Putamen (tissue), 1 donor: ENCODE results near the gene RFX8.
A peak's percentile ranks its signal among the peaks of the same experiment; 100 is the strongest.
"Not testable (repeated sequence)": the region's sequence is repeated elsewhere in the genome, so short reads cannot be mapped to it uniquely, and the experiment has no call there.

Experiments
- DNase-seq: peaks from one replicate; pipeline ENCODE4 v3.0.0-alpha.2; 2016; ENCODE audit warnings: low spot score

Gene RFX8

DNA sequence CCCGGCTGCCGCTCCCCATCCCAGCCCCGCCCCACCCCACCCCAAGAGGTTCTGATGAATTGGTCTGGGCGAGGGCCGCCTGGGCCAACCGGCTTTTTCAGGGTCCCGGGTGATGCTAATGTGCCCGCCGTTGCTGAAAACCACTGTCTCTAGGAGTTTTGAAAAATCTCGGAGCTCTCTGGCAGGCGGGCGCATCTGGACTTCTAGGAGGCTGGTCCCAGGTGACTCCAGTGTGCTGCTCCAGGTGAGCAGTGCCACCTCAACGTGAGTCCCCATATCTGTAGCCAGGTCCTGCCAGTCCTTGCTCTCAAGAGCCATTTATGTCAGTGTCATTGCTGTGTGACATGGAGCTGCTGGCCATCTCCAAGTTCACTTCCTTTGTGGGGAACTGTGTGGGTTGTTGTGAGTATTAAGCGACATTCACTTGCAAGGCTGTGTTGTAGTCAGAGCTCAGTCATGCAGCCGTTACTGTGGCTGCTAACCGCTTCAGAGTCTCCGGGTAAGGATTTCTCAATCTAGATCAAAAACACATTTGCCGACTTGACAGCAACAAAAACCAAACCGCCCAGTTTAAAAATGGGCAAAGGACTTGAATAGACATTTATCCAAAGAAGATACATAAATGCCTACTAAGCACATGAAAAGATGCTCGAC is at the start of gene RFX8:
RFX8 (minus strand) TSS at position 382 of the 654 bp plus-strand sequence. CDS start 8,264 bp downstream, outside the sequence.
- no peak for DNase-seq

DNA sequence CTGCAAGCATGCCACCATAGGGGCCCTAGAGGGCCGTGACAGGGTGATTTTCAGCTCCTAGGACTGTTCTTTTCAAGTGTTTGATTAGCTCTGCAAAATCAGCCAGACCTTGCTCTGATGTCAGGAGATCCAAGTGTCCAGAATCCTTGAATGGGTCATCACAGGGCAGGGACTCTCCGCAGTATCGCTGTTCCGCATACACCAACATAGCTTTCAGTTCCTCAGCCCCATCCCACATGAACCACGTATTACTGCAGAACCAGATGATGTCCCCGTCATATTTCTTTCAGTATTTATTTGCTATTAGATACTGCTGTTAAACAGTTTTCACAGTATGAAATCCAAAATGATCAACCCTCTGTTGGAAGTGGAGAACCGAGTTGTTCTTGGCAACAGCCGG is 46.6 kb upstream of the RFX8 start:
- no peak for DNase-seq

DNA sequence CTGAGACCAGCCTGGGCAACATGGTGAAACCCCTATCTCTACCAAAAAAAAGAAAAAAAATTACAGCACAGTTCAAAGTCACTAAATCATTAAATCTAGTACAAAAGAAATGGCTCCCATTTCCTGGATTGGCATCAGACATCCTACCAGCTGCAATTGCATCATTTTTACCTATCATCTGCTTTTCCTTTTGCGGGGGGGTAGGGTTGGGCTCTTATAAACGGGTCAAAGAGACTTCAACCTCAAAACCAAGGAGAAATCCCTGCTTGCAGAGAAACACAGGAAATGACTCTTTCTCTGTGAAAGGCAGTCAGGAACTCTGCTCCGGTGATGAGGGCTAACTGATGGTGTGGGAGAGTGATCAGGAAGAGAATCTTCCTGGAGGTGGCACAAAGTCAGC is 45.3 kb upstream of the RFX8 start:
- no peak for DNase-seq

DNA sequence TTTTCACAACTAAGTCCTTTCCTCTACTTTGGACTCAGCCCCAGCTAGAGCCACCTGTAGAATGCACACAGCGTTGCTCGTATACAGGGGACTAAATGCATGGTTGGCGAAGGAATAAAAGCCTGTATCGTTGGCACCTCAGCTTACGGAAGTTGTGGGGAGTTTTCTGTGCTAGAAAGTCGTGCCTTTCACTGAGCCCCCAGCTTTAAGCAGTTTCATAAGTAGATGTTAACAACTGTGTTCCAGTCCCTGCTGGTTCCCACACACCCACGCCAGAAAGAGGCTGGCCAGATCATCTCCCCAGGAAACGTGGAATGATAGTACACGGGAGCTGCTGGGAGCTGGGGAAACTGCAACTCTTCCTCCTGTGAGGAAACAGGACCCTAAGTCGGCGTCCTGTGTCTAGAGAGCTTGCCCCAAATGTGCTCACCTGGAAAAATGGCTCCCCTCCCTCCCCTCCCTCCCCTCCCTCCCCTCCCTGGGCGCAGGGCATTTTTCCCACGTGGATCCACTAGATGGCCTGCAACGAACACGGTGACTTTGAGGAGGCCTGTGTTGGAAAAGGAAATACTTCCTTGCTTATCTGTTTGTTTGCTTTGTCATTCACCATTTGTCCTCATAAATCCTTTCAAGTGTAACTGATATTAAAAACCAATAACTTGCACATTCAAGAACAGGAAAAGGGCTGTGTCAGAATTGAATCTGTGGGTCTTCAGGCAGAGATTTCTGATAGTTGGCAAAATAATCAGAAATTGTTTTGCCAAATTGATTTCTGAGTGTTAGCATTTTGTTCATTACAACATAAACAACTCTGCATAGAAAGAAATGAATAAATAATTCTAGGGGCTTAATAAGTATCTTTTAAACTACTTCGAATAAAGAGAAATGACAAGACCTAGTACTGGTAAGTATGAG is 43.9 kb upstream of the RFX8 start:
- peak; percentile 54 for DNase-seq

DNA sequence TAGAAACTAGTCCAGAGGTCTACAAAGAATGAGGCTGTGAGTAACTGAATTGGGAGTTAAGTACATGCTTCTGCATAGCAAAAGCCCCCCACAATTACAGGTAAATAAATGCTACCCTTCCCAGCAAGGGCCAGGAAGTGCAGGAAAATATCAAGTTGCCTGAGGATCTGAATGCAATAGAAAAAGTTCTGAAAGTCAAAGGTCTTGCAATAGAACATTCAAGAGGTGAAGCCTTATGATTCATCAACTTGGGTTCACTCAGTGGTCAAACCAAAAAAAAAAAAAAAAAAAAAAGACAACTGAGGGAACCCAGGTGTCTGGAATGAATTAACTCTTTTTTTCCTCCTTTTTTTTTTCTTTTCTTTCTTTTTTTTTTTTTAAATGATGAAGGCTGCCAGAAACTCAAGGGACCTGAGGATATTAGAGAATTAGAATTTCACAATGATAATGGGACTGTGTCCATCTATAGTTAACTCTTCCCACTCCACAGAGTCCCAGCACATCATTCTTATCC is 42.9 kb upstream of the RFX8 start:
- no peak for DNase-seq

DNA sequence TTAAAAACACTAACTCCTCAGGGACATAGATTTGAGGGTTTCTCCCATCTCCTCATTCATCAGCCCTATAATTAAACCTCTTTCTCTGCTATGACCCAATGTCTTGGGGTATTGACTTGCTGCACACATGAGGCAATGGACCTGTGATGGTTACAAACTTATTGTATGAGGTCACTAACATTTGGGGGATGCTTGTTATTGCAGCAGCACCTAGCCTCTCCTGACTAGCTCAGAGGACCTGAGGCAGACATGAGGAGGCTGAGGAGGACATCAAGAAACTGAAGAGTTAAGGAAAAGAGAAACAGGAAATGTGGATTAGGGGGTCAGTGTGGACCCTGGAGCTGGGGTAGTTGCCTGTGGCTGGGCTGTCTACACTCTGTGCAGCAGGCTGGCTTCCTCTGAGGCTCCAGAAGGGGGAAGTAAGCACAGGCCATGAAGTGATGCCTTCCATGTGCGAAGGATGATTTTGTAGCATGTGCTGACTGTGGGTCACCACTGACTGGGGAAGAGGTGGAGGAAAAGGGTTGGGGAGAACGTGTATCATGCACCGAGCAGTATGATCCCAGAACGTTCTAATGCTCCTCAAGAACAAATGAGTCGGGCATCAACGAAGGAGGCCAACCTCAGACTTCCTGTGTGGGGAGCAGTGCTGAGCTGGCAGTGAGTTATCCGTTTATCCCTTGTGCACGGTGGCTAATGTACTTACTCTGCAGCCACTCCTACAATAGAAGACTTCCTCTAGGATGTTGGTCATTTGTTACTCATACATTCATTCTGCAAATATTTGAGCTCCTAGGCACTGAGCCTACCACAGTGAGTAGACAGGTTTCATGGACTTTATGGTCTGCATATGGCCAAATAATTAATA is 42.1 kb upstream of the RFX8 start:
- no peak for DNase-seq

DNA sequence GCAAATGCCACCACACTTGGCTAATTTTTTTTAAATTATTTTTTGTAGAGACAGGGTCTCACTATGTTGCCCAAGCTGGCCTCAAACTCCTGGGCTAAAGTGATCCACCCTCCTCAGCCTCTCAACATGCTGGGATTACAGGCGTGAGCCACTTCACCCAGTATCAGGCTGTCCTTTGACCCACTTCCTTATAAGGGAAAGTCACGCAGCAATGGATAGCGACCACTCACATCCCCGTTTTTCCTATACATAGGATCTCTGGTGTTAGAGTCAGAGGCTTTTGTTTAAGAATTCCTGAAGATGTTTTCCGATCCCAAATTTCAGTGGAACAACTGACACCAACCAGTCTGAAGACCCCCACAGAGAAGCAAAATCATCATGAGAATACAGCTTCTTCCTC is 41.4 kb upstream of the RFX8 start:
- DNase-seq, result no peak

DNA sequence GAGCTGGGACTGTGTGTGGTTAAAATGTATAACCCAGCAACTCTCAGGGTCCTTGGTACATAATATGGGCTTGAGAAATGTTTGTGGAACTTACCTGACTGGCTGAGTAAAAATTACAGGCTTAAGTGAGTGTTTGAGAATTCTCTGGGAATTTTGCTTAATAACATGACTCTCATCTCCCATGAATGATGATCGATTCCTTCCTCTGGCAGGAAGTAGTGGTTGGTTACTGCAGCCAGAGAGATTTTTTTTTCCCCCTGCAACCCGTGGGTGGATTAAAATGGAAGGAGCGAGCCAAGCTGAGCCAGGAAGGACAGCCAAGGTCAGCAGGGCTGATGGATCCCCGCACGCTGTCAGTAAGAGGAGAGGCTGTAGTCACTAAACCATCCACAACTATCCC is 40.6 kb upstream of the RFX8 start:
- DNase-seq, result no peak

DNA sequence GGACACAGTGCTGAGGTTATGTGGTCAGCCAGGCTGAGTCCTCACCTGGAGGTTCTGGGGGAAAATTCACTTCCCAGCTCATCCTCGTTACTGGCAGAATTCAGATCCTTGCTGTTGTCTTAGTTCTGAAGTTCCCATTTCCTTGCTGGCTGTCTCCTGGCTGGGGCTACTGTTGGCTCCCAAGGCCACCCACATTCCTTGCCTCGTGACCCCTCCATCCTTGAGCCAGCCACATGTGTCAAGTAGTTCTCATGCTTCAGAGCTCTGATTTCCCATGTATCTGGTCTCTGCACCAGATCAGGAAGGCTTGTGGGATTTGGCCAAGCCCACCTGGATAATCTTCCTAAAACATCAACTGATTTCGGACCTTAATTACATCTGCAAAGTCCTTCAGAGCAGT is 38.1 kb upstream of the RFX8 start:
- no peak for DNase-seq

DNA sequence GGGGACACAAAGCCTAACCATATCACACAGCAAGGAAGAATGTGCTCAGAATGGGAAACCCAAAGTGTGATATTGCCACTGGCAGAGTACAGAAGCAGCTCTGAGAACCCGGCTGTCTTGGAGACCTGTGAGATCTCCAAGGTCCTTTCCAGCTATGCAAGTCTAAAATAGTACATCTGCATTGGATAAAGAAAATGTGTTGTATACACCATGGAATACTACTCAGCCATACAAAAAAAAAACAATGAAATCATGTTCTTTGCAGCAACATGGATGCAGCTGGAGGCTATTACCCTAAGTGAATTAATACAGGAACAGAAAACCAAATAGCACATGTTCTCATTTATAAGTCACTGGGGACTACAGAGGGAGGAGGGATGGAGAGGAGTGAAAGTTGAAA is 36.5 kb upstream of the RFX8 start:
- DNase-seq, result no peak

DNA sequence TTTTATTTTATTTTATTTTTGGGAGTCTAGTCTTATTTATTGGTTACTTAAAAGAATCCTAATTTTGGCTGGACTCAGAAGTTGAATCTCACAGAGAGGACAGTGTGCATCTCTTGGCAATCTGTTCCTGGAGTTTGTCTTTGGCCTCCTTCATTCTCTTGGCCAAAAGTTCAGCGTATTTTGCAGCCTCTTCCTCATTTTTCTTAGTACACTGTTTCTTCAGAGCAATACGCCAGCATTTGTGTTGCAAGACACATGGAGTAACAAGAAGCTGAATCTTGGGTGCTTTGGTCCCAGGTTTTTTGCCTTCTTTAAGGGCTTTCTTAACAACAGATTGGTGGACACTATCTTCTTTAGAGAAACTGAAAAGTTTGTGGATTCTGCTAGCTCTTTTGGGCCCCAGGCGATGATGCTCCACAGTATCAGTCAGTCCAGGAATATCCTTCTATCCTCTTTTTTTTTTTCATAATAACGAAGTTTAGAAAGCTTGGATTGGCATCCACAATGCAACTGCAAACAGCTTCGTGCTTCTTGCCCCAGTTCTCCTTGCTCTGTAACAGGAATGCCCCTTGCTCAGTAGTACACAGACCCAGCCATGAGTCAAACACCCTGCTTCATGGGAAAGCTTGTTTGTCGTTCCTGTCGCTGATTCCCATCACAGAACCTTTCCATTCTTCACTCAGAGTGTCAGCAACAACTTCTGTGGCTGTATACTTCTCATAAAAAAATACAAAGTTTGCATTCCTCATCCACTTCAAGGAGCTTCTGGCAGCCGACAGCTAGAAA is 34.8 kb upstream of the RFX8 start:
- DNase-seq, result no peak

DNA sequence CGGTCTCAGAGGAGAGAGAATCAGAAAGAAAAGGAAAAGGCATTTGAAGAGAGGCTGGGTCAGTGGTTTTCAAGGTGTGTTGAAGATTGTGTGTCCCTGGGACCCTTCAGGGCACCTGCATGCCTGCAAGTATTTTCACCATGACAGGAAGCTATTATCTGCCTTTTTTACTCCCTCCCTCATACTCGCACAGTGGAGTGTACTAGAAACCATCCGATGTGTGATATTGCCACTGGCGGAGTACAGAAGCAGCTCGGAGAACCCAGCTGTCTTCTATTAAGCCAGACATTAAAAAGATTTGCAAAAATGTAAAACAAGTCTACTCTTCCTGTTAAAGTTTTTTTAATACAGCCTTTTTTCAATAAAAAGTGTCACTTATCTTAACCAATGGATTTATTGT is 33.7 kb upstream of the RFX8 start:
- DNase-seq, result no peak

DNA sequence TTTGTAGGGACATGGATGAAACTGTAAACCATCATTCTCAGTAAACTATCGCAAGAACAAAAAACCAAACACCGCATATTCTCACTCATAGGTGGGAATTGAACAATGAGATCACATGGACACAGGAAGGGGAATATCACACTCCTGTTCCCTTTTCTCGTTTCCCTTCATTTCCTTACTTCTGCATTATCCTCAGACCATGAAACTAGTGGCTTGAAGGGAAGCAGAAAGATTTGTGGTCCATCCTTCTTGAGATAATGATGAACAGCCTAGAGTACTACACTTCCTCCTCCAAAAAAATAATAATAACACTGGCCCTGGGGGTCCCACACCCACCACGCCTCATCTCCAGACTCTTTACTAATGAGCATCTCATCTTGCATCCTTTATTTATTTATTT is 30.4 kb upstream of the RFX8 start:
- DNase-seq, result not testable (repeated sequence)

DNA sequence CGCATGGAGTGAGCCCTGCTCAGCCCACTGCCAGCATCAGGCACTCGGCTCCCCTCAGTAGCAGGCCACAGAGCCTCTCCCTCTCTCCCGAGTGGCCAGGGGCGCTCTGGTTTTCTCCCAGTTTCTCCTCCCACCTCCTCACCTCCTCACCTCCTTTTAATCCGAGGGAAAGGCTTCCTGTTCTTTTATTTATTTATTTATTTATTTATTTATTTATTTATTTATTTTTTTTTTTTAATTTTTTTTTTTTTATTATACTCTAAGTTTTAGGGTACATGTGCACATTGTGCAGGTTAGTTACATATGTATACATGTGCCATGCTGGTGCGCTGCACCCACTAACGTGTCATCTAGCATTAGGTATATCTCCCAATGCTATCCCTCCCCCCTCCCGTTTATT is 29.8 kb upstream of the RFX8 start:
- not testable (repeated sequence) for DNase-seq

DNA sequence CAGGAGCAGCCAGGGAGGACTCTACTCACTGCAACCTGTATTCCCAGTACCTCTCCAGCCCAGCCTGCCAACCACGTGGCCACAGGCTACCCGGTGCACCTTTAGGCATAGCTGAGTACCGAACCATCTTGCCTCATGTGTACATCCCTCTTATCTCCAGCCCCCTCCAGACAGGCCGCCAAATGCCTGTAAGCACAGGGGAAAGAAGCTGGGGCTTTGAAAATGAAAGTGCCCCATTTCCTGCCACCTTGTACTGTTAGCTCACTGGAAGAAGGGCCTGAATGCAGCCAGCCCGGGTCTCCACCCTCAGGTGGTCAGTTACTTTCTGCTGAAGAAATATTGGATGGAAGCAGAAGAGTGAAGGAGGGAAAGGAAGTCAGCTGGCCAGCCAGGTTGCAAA is 27.2 kb upstream of the RFX8 start:
- DNase-seq, result no peak

DNA sequence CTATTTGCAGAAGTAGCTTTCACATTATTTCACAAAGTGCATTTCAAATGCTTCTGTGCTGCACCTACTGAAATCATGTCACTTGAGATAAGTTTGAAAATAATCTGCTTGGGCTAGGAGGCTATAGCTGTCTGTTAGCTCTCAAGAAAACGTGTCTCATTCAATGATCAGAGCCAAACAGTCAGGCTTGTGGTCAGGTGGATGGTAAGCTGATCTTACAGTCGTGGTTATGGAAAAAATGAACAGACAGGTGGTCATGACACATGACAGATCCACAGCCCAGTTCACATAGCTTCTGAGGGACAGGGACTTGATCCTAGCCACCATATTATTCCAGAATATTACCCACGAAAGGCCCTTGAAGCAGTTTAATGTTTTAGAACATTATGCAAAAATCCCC is 26.5 kb upstream of the RFX8 start:
- no peak for DNase-seq

DNA sequence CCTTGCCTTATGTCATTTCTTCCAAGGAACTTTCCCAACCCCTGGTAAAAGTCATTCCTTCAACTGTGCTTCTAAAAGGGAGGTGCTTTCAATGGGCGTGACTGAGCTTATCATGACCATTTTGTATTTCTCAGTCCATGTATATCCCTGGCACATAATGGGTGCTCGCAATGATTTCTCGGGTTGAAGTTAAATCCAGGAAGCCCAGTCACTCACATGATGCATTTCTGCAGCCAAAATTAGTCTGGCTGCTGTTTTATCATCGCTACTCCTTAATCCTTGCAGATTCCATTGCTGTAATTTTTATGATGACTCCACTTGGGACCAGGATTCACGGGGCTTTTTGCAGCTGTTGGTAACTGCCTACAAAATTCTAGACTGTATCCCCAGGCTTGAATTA is 25.9 kb upstream of the RFX8 start:
- no peak for DNase-seq

DNA sequence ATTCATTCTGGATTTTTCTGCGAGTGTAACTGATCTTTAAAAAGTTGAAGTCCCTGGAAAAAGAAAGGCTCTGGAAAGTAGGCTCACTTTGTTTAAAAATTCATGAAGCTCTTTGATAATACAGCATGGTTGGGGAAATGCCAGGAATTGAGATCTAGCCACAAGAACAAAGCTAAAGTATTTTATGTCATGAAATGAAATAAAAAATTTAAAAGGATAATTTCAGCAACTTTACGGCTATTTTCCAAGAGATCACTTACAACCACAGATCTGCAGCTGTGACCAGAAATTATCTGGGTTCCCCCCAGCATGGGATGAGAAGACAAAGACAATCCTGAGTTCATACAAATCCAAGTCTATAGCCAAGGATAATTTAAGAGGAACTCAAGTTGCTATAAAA is 25.3 kb upstream of the RFX8 start:
- no peak for DNase-seq

DNA sequence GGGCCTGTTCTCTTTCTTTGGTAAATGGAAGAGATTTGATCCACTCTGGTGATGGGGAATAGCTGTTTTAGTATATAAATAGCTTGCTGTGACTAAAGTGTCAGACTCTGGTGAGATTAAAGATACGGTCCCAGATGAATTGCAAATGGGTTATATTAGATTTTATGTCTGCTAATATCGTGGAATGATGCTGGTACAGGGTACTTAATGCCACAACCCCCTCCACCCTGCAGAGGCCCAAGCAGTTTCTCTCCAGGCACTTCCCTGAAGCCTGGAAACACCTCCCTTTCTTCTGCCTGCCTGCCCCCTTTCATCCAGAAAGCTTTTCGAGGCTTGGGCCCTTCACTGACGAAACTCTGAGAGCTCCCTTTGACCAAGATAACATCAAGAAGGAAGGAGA is 21.4 kb upstream of the RFX8 start:
- DNase-seq, result no peak

DNA sequence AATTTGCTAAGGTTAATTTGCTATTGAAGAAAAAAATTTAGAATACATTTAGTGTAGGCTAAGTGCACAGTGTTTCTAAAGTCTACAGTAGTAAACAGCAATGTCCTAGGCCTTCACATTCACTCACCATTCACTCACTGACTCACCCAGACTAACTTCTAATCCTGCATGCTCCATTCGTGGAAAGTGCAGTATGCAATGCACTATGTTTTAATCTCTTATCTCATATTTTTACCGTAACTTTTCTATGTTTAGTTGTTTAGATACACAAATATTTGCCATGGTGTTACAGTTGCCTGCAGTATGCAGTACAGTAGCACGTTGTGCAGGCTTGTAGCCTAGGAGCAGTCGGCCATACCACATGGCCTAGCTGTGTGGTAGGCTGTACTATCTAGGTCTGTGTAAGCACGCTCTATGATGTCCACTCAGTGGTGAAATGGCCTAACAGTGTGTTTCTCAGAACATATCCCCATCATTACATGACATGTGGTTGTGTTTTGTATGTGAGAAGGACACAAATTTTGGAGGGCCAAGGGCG is 18.1 kb upstream of the RFX8 start:
- no peak for DNase-seq

DNA sequence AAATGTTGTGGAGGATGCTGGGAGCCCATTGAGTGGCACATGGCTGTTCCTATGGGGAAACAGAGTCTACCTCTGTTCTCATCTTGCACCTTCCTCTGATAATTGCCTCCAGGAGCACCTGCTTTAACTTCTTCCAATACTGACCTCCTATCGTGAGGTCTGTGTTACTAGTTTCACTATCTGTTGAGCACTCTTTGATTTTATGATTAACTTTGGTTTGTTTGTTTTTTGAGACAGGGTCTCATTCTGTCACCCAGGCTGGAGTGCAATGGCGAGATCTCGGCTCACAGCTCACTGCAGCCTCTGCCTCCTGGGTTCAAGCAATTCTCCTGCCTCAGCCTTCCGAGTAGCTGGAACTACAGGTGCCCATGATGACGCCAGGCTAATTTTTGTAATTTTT is 12.1 kb upstream of the RFX8 start:
- DNase-seq, result no peak
